Neural progenitor cell (in vitro differentiated cells): ENCODE measurements around the gene GABRG3. TPM values are rescaled to one million over a fixed set of nuclear protein-coding genes. Genes with fewer than 3 reads are reported as not detected.
A peak's percentile ranks its signal among the peaks of the same experiment; 100 is the strongest.

Experiments used
- DNase-seq: peaks from one replicate; pipeline ENCODE4 v3.0.0-alpha.2; 2016; ENCODE audit warnings: low spot score
- H2AFZ ChIP-seq: fragments of 200-600 bp; sonication (generic); replicated peaks from 2 replicates; pipeline ENCODE4 v1.6.1; 2016; ENCODE audit warnings: antibody characterized with exemption
- H3F3A ChIP-seq: fragments of 200-600 bp; sonication (generic); 2 replicates; pipeline ENCODE4 v1.6.1; 2016; ENCODE audit warnings: antibody characterized with exemption, low read depth
- H3K27ac ChIP-seq: fragments of 200-600 bp; sonication (generic); 2 replicates; pipeline ENCODE4 v1.5.1; 2016; ENCODE audit warnings: mild to moderate bottlenecking
- H3K27me3 ChIP-seq: fragments of 200-600 bp; sonication (generic); 2 replicates; pipeline ENCODE4 v1.6.1; 2016; ENCODE audit warnings: mild to moderate bottlenecking, moderate library complexity
- H3K36me3 ChIP-seq: fragments of 200-600 bp; sonication (generic); 2 replicates; pipeline ENCODE4 v1.5.1; 2016
- H3K4me1 ChIP-seq: fragments of 200-600 bp; sonication (generic); 2 replicates; pipeline ENCODE4 v1.6.1; 2016; ENCODE audit warnings: mixed run types
- H3K4me2 ChIP-seq: fragments of 200-600 bp; sonication (generic); 2 replicates; pipeline ENCODE4 v1.6.1; 2016
- H3K4me3 ChIP-seq: fragments of 200-600 bp; sonication (generic); 2 replicates; pipeline ENCODE4 v1.5.1; 2016
- H3K79me2 ChIP-seq: fragments of 200-600 bp; sonication (generic); 2 replicates; pipeline ENCODE4 v1.6.1; 2016; ENCODE audit warnings: low read depth
- H3K9ac ChIP-seq: fragments of 200-600 bp; sonication (generic); 2 replicates; pipeline ENCODE4 v1.6.1; 2016
- H3K9me3 ChIP-seq: fragments of 200-600 bp; sonication (generic); 2 replicates; pipeline ENCODE4 v1.5.1; 2016; ENCODE audit warnings: low read depth
- H4K20me1 ChIP-seq: fragments of 200-600 bp; sonication (generic); 2 replicates; pipeline ENCODE4 v1.6.1; 2016; ENCODE audit warnings: low read depth
- H3K27ac Mint-ChIP-seq: 3 replicates; pipeline ENCODE4 v1.8.0; 2021; ENCODE audit warnings: mixed read lengths
- H3K27me3 Mint-ChIP-seq: 2 replicates; pipeline ENCODE4 v1.8.0; 2022; ENCODE audit warnings: low read depth, mild to moderate bottlenecking, inconsistent platforms, moderate library complexity, mixed read lengths; ENCODE audit not compliant: insufficient read depth
- H3K36me3 Mint-ChIP-seq: 3 replicates; pipeline ENCODE4 v1.8.0; 2021; ENCODE audit warnings: mixed read lengths
- H3K4me1 Mint-ChIP-seq: 3 replicates; pipeline ENCODE4 v1.8.0; 2021; ENCODE audit warnings: mixed read lengths
- H3K4me3 Mint-ChIP-seq: 3 replicates; pipeline ENCODE4 v1.8.0; 2021; ENCODE audit warnings: mild to moderate bottlenecking, moderate library complexity, mixed read lengths
- H3K9me3 Mint-ChIP-seq: 3 replicates; pipeline ENCODE4 v1.8.0; 2020; ENCODE audit warnings: mixed read lengths
- CTCF ChIP-seq: fragments of 200-600 bp; sonication (generic); IDR thresholded peaks from 2 replicates; pipeline ENCODE4 v1.5.1; 2017; ENCODE audit warnings: antibody characterized with exemption, mild to moderate bottlenecking
- EZH2 ChIP-seq: fragments of 200-600 bp; sonication (generic); IDR thresholded peaks from 2 replicates; pipeline ENCODE4 v1.6.1; 2017; ENCODE audit warnings: antibody characterized with exemption, mild to moderate bottlenecking, moderate library complexity
- EZH2phosphoT487 ChIP-seq: fragments of 200-600 bp; sonication (generic); IDR thresholded peaks from 2 replicates; pipeline ENCODE4 v1.6.1; 2017; ENCODE audit warnings: antibody characterized with exemption
- total RNA-seq: library from RNA; depleted of rRNA; stranded (reverse); fragments of >200 nt; gene quantifications from 2 replicates; pipeline ENCODE4 v1.2.3, GENCODE V29; 2015; ENCODE audit warnings: low replicate concordance

Gene GABRG3
- total RNA-seq, 1 donor from 2014 or later = 3.4 TPM

DNA sequence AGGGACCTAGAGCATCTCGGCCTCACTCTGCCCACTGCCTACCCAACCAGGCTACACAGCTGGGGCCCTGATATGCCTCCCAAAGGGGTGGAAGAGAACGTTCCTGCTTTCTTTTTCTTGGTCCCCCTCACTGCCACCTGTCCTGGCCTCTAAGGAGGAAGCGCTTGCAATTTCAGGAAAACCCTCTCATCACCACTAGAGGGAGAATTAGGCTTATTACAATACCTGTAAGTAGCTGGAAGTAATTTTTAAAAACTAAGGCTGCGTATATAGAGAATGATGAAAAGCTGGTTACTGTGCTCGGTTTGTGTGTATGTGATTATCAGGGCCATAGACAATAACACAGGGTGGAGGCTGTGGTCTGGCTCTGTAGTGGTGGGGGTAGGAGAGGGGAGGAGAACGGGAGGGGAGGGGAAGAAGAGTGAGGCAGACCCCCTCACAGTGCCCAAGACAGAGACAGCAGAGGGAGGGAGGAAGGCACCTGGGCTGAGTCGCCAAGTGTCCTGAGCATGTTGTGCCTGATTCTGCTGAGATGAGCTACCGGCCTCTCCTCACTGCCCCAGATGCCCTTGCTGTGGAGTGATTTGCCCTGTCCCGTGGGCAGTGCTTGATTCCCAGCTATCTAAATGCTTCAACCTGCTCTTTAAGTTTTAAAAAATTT is 3.3 kb downstream of the GABRG3 start:
- peak; percentile 55 for DNase-seq
- no peaks in the 10 kb centered on the region for H4K20me1 ChIP-seq
- H3K4me1 Mint-ChIP-seq = peaks cover 29% of the 10 kb centered on the region
- peak overlapping the region; percentile 3 for H3K4me2 ChIP-seq
- no peak overlapping the region for H3K4me3 ChIP-seq
- H3K27ac Mint-ChIP-seq = no peak overlapping the region
- no peak overlapping the region for H3K4me3 Mint-ChIP-seq
- H3F3A ChIP-seq = peaks cover 10% of the 10 kb centered on the region
- no peaks in the 10 kb centered on the region for H3K9me3 ChIP-seq
- H2AFZ ChIP-seq = no peak overlapping the region
- H3K79me2 ChIP-seq = no peaks in the 10 kb centered on the region
- peaks cover 3% of the 10 kb centered on the region for H3K36me3 Mint-ChIP-seq
- H3K9me3 Mint-ChIP-seq = peaks cover 3% of the 10 kb centered on the region
- no peak overlapping the region for H3K27ac ChIP-seq
- H3K27me3 ChIP-seq = peaks cover 52% of the 10 kb centered on the region
- H3K27me3 Mint-ChIP-seq = peaks cover 34% of the 10 kb centered on the region
- H3K4me1 ChIP-seq = peaks cover 9% of the 10 kb centered on the region
- no peak overlapping the region for H3K9ac ChIP-seq
- TF ChIP-seq CTCF (peak; percentile 76), EZH2phosphoT487 (no peak), EZH2 (no peak)
- no peaks in the 10 kb centered on the region for H3K36me3 ChIP-seq

DNA sequence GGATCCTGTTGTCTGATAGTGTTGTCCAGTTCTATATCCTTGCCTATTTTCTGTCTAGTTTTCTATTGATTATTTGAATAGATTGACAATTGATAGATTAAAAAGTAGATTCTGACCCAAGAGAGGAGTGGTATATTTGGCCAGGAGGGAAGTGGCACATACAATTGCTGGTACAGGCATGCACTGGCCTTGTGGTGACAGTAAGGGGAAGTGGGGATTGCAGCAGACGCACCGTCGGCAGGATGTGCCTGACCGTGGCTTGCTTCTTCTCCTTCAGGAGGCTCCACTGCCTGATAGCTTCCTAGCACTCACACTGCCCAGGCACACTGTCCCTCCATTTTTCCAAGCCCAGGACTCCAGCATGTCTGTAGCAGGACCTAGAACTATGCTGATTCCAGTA is 10.5 kb downstream of the GABRG3 start:
- Mint-ChIP-seq H3K27me3 (peaks cover 4% of the 10 kb centered on the region), H3K9me3 (no peaks in the 10 kb centered on the region)

DNA sequence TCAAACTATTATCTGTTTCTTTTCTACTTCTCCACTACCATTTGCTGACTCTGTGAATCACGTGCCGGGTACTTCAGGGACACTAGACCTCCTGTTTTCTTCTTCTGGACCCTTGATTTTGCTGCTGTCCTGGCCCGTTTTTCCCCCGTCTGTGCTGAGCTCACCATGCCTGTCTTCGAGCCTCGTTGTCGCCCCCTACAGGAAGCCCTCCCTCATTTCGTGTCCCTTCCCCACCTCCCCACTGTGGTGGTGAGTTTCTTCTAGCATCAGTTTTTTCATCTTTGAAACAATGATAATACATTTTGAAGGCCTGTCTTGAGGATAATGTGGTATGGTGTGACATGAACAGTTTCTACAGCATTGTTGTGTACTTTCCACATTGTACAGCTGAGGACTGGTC is 12.8 kb downstream of the GABRG3 start:
- H3K4me1 ChIP-seq = no peaks in the 10 kb centered on the region
- H3K9me3 Mint-ChIP-seq = peaks cover 2% of the 10 kb centered on the region
- no peak overlapping the region for H3K4me3 Mint-ChIP-seq
- no peak overlapping the region for H2AFZ ChIP-seq
- no peaks in the 10 kb centered on the region for H3K27me3 ChIP-seq
- H3K27ac Mint-ChIP-seq = no peak overlapping the region
- H3K4me1 Mint-ChIP-seq = no peaks in the 10 kb centered on the region
- no peaks in the 10 kb centered on the region for H3K36me3 Mint-ChIP-seq
- H3K27ac ChIP-seq = no peak overlapping the region
- H3K79me2 ChIP-seq = no peaks in the 10 kb centered on the region
- no peak for DNase-seq
- H3K9ac ChIP-seq = no peak overlapping the region
- H3K4me2 ChIP-seq = no peak overlapping the region
- peaks cover 2% of the 10 kb centered on the region for H3K27me3 Mint-ChIP-seq
- TF ChIP-seq CTCF (peak; percentile 41), EZH2 (no peak), EZH2phosphoT487 (no peak)
- no peaks in the 10 kb centered on the region for H3K36me3 ChIP-seq
- no peaks in the 10 kb centered on the region for H3F3A ChIP-seq
- H3K9me3 ChIP-seq = no peaks in the 10 kb centered on the region
- no peaks in the 10 kb centered on the region for H4K20me1 ChIP-seq
- no peak overlapping the region for H3K4me3 ChIP-seq

More for the DNA sequence above, 10.5 kb downstream of the GABRG3 start:
- H4K20me1 ChIP-seq = no peaks in the 10 kb centered on the region
- Mint-ChIP-seq H3K4me3 (no peak overlapping the region), H3K27ac (no peak overlapping the region), H3K4me1 (no peaks in the 10 kb centered on the region), H3K36me3 (no peaks in the 10 kb centered on the region)
- no peaks in the 10 kb centered on the region for H3F3A ChIP-seq
- no peak overlapping the region for H3K4me2 ChIP-seq
- no peak overlapping the region for H2AFZ ChIP-seq
- peaks cover 4% of the 10 kb centered on the region for H3K27me3 ChIP-seq
- DNase-seq = no peak
- H3K79me2 ChIP-seq = no peaks in the 10 kb centered on the region
- H3K4me1 ChIP-seq = no peaks in the 10 kb centered on the region
- H3K9me3 ChIP-seq = no peaks in the 10 kb centered on the region
- no peak overlapping the region for H3K4me3 ChIP-seq
- no peaks in the 10 kb centered on the region for H3K36me3 ChIP-seq
- no peak overlapping the region for H3K9ac ChIP-seq
- no peak overlapping the region for H3K27ac ChIP-seq
- TF ChIP-seq CTCF (no peak), EZH2phosphoT487 (no peak)
